Gastrocnemius medialis (tissue), 4 donors: ENCODE results near the gene DPEP3.

Experiments used
- POLR2A ChIP-seq, 2 donors: fragments of 450-650 bp; IDR thresholded peaks; one replicate each; pipeline ENCODE4 v1.6.1; 2017; ENCODE audit warnings: antibody characterized with exemption in 2 of 2, mild to moderate bottlenecking in 2 of 2, moderate library complexity in 2 of 2
- TF ChIP-seq, protein P1 (sequence below), 5 experiments: fragments of 450-650 bp in 3 of 5; fragments of 200-600 bp in 2 of 5; sonication (generic) in 2 of 5; IDR thresholded peaks in 4 of 5; conservative IDR thresholded peaks in 1 of 5; 1 replicate in 4 of 5; 2 replicates in 1 of 5; pipeline ENCODE4 v1.5.1; 2016 to 2019; ENCODE audit warnings: antibody characterized with exemption in 5 of 5, mild to moderate bottlenecking in 3 of 5, moderate library complexity in 3 of 5

DNA sequence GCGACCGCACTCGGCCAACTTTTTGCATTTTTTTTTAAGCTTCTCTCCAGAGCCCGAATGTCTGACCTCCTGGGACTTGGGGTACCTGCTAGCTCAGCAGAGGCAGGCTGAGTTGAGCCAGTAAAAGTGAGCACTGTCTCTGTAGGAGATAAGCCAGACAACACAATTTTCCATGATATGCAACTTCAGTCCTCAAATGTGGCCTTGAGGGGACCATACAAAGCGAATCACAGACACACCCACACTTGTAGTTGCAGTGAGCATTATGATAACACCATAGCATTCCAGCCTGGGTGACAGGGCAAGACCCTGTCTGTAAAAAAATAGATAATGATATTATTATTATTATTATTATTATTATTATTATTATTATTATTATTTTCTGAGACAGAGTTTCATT lies 16.4 kb upstream of the DPEP3 start:
- TF ChIP-seq, protein P1, sequence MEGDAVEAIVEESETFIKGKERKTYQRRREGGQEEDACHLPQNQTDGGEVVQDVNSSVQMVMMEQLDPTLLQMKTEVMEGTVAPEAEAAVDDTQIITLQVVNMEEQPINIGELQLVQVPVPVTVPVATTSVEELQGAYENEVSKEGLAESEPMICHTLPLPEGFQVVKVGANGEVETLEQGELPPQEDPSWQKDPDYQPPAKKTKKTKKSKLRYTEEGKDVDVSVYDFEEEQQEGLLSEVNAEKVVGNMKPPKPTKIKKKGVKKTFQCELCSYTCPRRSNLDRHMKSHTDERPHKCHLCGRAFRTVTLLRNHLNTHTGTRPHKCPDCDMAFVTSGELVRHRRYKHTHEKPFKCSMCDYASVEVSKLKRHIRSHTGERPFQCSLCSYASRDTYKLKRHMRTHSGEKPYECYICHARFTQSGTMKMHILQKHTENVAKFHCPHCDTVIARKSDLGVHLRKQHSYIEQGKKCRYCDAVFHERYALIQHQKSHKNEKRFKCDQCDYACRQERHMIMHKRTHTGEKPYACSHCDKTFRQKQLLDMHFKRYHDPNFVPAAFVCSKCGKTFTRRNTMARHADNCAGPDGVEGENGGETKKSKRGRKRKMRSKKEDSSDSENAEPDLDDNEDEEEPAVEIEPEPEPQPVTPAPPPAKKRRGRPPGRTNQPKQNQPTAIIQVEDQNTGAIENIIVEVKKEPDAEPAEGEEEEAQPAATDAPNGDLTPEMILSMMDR (IDR thresholded peaks at IDR 0.05 in 4 of 5, conservative IDR thresholded peaks at IDR 0.05 in 1 of 5): no peak
- no peak for TF ChIP-seq POLR2A (IDR thresholded peaks at IDR 0.05)
